Natural killer cell (primary cell): ENCODE measurements around the gene SFMBT1. TPM values are rescaled to one million over a fixed set of nuclear protein-coding genes. Genes with fewer than 3 reads are reported as not detected.

Experiments
- ATAC-seq, 3 donors: fragments of 150-1000 bp in 2 of 3; fragments of 200-7000 bp in 1 of 3; cut with Tn5 transposase; 1 replicate in 1 of 3; 2 replicates in 2 of 3; pipeline ENCODE4 v1.10.0; 2021; ENCODE audit warnings: mild to moderate bottlenecking in 2 of 3, moderate library complexity in 2 of 3
- DNase-seq, 2 donors: peaks; one replicate each; pipeline versions ENCODE4 v3.0.0 to v3.0.0-alpha.2; 2013 to 2021; ENCODE audit warnings: mixed read lengths in 1 of 2
- H3K27ac ChIP-seq: one replicate; pipeline ENCODE4 v1.5.1; 2013; ENCODE audit warnings: mild to moderate bottlenecking, low read length
- H3K27me3 ChIP-seq: one replicate; pipeline ENCODE4 v1.6.1; 2013; ENCODE audit warnings: low read length; ENCODE audit not compliant: control insufficient read depth, insufficient read depth
- H3K36me3 ChIP-seq: one replicate; pipeline ENCODE4 v1.6.1; 2013; ENCODE audit warnings: low read length; ENCODE audit not compliant: control insufficient read depth, insufficient read depth
- H3K4me1 ChIP-seq: one replicate; pipeline ENCODE4 v1.6.1; 2013; ENCODE audit warnings: low read length; ENCODE audit not compliant: control insufficient read depth, insufficient read depth
- H3K4me3 ChIP-seq: one replicate; pipeline ENCODE4 v1.5.1; 2013; ENCODE audit warnings: low read length
- H3K9me3 ChIP-seq: one replicate; pipeline ENCODE4 v1.6.1; 2013; ENCODE audit warnings: low read length; ENCODE audit not compliant: control insufficient read depth, insufficient read depth
- H3K27ac Mint-ChIP-seq, 2 donors: one replicate each; pipeline ENCODE4 v1.8.0; 2022; ENCODE audit warnings: mild to moderate bottlenecking in 2 of 2, mixed read lengths in 2 of 2, moderate library complexity in 1 of 2
- H3K27me3 Mint-ChIP-seq, 2 donors: one replicate each; pipeline ENCODE4 v1.8.0; 2022; ENCODE audit warnings: low read depth in 2 of 2, mixed read lengths in 2 of 2
- H3K36me3 Mint-ChIP-seq: one replicate; pipeline ENCODE4 v1.8.0; 2022; ENCODE audit warnings: mixed read lengths
- H3K4me1 Mint-ChIP-seq, 2 donors: one replicate each; pipeline ENCODE4 v1.8.0; 2022; ENCODE audit warnings: mixed read lengths in 2 of 2
- H3K4me3 Mint-ChIP-seq: one replicate; pipeline ENCODE4 v1.8.0; 2022; ENCODE audit warnings: mild to moderate bottlenecking, moderate library complexity, mixed read lengths
- H3K9me3 Mint-ChIP-seq, 2 donors: one replicate each; pipeline ENCODE4 v1.8.0; 2022; ENCODE audit warnings: mixed read lengths in 2 of 2
- CTCF ChIP-seq: fragments of 200-600 bp; IDR thresholded peaks from one replicate; pipeline ENCODE4 v1.8.0; 2022; ENCODE audit warnings: antibody characterized with exemption
- WGBS: methylation state at CpG from one replicate; pipeline ENCODE4 v1.1.7; 2013; ENCODE audit warnings: missing lambda C conversion rate; ENCODE audit not compliant: insufficient coverage; 5-methylcytosine and 5-hydroxymethylcytosine counted together
- intact Hi-C: fragments of 100-400 bp; cut with micrococcal nuclease; formaldehyde crosslinking; loops from one replicate; pipeline ENCODE4 v1.14.2; 2022
- total RNA-seq, 4 donors: library from RNA; stranded (reverse); fragments of 120-200 nt in 1 of 4; gene quantifications; one replicate each; pipeline versions ENCODE4 v1.2.3 to v1.2.4, GENCODE V29; 2013 to 2022

The SFMBT1 gene
- total RNA-seq, 3 donors from 2014 or later (not counting 1 experiment from before 2014, with no cell fraction given), result 20.2 to 22.3 (median 22.2) TPM

DNA sequence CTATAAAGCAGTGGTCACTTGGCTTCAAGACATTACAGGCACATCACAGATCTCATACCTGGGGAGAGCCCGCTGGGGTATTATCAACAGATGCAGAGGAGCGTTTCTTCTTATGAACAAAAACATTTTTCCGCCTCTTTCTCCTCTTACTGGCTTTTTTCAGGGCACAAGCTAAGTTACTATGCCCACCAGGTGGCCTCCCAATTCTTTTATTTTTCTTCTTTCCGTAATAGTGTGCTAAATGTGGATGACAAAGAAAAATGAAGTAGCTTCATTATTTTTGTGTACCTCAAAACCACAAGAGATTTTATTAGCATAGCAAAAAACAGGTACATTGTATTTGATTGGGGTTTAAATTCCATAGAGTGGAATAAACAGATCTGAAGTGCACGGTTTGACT lies 138.4 kb downstream of the SFMBT1 start:
- no peak overlapping the region for H3K4me3 Mint-ChIP-seq
- 100% methylated on average over 4 of the region's 5 CpGs for WGBS
- intact Hi-C loops, result no loop called here
- H3K4me1 Mint-ChIP-seq, result no peaks in the 10 kb centered on the region
- no peak for TF ChIP-seq CTCF
- ATAC-seq (no peak), DNase-seq (no peak)
- no peaks in the 10 kb centered on the region for H3K27me3 Mint-ChIP-seq
- no peak overlapping the region for H3K27ac Mint-ChIP-seq
- Histone ChIP-seq H3K36me3 (peaks cover 45% of the 10 kb centered on the region), H3K4me3 (no peak overlapping the region), H3K9me3 (no peaks in the 10 kb centered on the region), H3K27ac (no peak overlapping the region), H3K4me1 (no peaks in the 10 kb centered on the region), H3K27me3 (no peaks in the 10 kb centered on the region)
- H3K36me3 Mint-ChIP-seq, result peaks cover 14% of the 10 kb centered on the region
- H3K9me3 Mint-ChIP-seq, result no peaks in the 10 kb centered on the region

DNA sequence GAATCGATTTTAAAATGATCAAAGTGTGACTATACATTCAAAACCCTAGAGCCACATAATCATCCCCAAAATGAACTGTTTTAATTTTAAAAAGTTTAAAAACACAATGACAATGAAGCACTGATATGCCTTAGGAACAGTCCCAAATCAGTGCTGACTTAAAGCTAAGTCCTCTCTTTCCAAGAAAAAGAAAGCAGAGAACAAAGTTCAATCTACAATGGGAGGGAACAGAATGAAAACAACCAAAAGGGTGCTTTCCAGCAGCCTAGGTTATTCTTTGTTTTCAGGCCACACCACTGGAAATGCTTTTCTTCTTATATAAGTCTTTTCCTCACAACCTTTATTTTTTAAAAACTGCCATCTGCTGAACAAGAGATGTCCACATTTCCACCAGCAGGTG lies 141.3 kb downstream of the SFMBT1 start:
- DNase-seq (no peak), ATAC-seq (no peak)
- intact Hi-C loops, result no loop called here
- H3K36me3 Mint-ChIP-seq, result peaks cover 14% of the 10 kb centered on the region
- no peaks in the 10 kb centered on the region for H3K27me3 Mint-ChIP-seq
- no peaks in the 10 kb centered on the region for H3K9me3 Mint-ChIP-seq
- Histone ChIP-seq H3K4me3 (no peak overlapping the region), H3K36me3 (peaks cover 37% of the 10 kb centered on the region), H3K4me1 (no peaks in the 10 kb centered on the region), H3K27ac (no peak overlapping the region), H3K27me3 (no peaks in the 10 kb centered on the region), H3K9me3 (no peaks in the 10 kb centered on the region)
- 100% methylated on average over 1 of the region's 1 CpG for WGBS
- TF ChIP-seq CTCF, result no peak
- H3K4me3 Mint-ChIP-seq, result no peak overlapping the region
- no peak overlapping the region for H3K27ac Mint-ChIP-seq
- H3K4me1 Mint-ChIP-seq, result no peaks in the 10 kb centered on the region

GRCh38 chr3:52904000-52904399 lies 141.9 kb downstream of the SFMBT1 start:
- Mint-ChIP-seq H3K4me1 (no peaks in the 10 kb centered on the region), H3K27ac (no peak overlapping the region), H3K36me3 (peaks cover 14% of the 10 kb centered on the region), H3K27me3 (no peaks in the 10 kb centered on the region), H3K9me3 (no peaks in the 10 kb centered on the region), H3K4me3 (no peak overlapping the region)
- no peak for TF ChIP-seq CTCF
- WGBS, result 100% methylated on average over 3 of the region's 3 CpGs
- intact Hi-C loops, result no loop called here
- ATAC-seq (no peak), DNase-seq (no peak)
- Histone ChIP-seq H3K27ac (no peak overlapping the region), H3K36me3 (peaks cover 34% of the 10 kb centered on the region), H3K9me3 (no peaks in the 10 kb centered on the region), H3K4me1 (no peaks in the 10 kb centered on the region), H3K4me3 (no peak overlapping the region), H3K27me3 (no peaks in the 10 kb centered on the region)
